Activated CD4-positive, alpha-beta memory T cell treated with anti-CD3 and anti-CD28 coated beads for 36 hours (primary cell): ENCODE measurements around the gene KDM4D. TPM values are rescaled to one million over a fixed set of nuclear protein-coding genes. Genes with fewer than 3 reads are reported as not detected.

ENCODE experiments used
- CTCF ChIA-PET: fragments of 350-600 bp; sonication (Branson Sonifier 250); formaldehyde crosslinking; loops from one replicate; lab custom pipeline; 2021; ENCODE audit warnings: antibody characterized with exemption, inconsistent platforms; lab: Charles Lee
- POLR2A ChIA-PET: fragments of 350-600 bp; sonication (Branson Sonifier 250); formaldehyde crosslinking; loops from one replicate; lab custom pipeline; 2021; ENCODE audit warnings: antibody characterized with exemption; lab: Charles Lee
- DNase-seq: peaks from one replicate; pipeline ENCODE4 v3.0.0-alpha.2; 2020
- H3K27ac Mint-ChIP-seq: one replicate; pipeline ENCODE4 v1.8.0; 2021; ENCODE audit warnings: mixed read lengths
- H3K27me3 Mint-ChIP-seq: one replicate; pipeline ENCODE4 v1.8.0; 2021; ENCODE audit warnings: mixed read lengths
- H3K36me3 Mint-ChIP-seq: one replicate; pipeline ENCODE4 v1.8.0; 2021; ENCODE audit warnings: mixed read lengths
- H3K4me1 Mint-ChIP-seq: one replicate; pipeline ENCODE4 v1.8.0; 2021; ENCODE audit warnings: low read depth, mixed read lengths
- H3K4me3 Mint-ChIP-seq: one replicate; pipeline ENCODE4 v1.8.0; 2021; ENCODE audit warnings: mild to moderate bottlenecking, mixed read lengths
- H3K9me3 Mint-ChIP-seq: one replicate; pipeline ENCODE4 v1.8.0; 2021; ENCODE audit warnings: mixed read lengths
- intact Hi-C: fragments of 100-400 bp; cut with micrococcal nuclease; formaldehyde crosslinking; loops from one replicate; pipeline ENCODE4 v1.15.1; 2023
- total RNA-seq, 2 experiments: library from RNA; stranded (reverse); gene quantifications; one replicate each; pipeline ENCODE4 v1.2.3, GENCODE V29; 2021

The KDM4D gene
- total RNA-seq, 2 experiments from 2014 or later: 1.4 to 1.6 TPM

DNA sequence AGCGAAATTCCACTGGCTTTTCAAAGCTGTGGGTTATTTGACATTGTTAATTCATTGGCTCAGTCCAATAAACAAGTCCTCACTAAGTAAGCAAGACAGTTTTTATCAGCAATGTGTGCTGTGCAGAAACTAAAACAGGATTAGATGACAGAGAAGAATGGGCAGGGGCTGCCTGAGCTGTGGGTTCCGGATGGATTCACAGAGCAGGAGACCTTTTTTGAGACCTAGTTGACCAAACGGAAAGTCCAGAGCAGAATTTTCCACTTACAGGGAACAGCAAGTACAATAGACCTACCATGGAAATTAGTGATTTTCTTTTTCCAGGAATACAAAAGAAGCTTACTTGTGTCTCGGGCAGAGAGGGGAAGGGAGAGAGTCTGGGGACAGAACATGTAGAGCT is 70.5 kb downstream of the KDM4D start:
- no peaks in the 10 kb centered on the region for H3K9me3 Mint-ChIP-seq
- DNase-seq: no peak
- ChIA-PET CTCF (interaction anchor here (0.7 kb wide), 1 partner anchor 49 kb away, joined by 3 read pairs; no protein-coding TSS in a partner anchor), POLR2A (no interaction called here)
- peaks cover 15% of the 10 kb centered on the region for H3K27me3 Mint-ChIP-seq
- no peak overlapping the region for H3K4me3 Mint-ChIP-seq
- H3K4me1 Mint-ChIP-seq: no peaks in the 10 kb centered on the region
- intact Hi-C loops: no loop called here
- no peak overlapping the region for H3K27ac Mint-ChIP-seq
- no peaks in the 10 kb centered on the region for H3K36me3 Mint-ChIP-seq

DNA sequence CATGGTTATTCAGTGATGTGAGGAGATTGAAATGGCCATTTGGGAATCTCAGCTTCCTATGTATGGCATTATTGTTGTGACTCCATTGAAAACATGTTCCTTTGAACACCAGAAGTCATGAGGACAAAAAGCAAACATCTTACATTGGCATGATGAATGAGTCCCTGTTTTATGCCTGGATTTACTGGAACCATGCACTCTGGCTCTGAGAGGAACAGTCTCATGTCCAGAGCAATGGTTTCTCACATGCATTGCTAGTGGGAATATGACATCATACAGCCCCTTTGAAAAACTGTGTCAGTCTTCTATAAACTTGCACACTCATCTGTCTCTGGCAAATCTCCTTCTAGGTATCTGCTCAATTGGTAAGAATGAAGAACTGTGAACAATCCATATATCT is 72.3 kb downstream of the KDM4D start:
- CTCF ChIA-PET: no interaction called here
- H3K36me3 Mint-ChIP-seq: no peaks in the 10 kb centered on the region
- H3K4me3 Mint-ChIP-seq: no peak overlapping the region
- peaks cover 19% of the 10 kb centered on the region for H3K27me3 Mint-ChIP-seq
- intact Hi-C loops: no loop called here
- DNase-seq: no peak
- H3K27ac Mint-ChIP-seq: no peak overlapping the region
- H3K9me3 Mint-ChIP-seq: no peaks in the 10 kb centered on the region
- H3K4me1 Mint-ChIP-seq: no peaks in the 10 kb centered on the region
- POLR2A ChIA-PET: no interaction called here

Other genes with a start within 250 kb of the KDM4D start
- under 1 TPM; 0.24 to 0.31 TPM for gene AMOTL1, start 205.4 kb upstream of the KDM4D start, total RNA-seq
- 10 to 100 TPM; 65.9 to 67.1 TPM for gene CWC15, start 153 bp upstream of the KDM4D start, total RNA-seq
- not detected for gene KDM4E, start 51.5 kb downstream of the KDM4D start, total RNA-seq
- not detected for gene KDM4F, start 75.7 kb downstream of the KDM4D start, total RNA-seq
- gene SRSF8, start 93.2 kb downstream of the KDM4D start, total RNA-seq: 10 to 100 TPM; 31.1 to 32.2 TPM
- gene ENDOD1, start 116.1 kb downstream of the KDM4D start, total RNA-seq: 10 to 100 TPM; 25.9 TPM